HCT116 (cell line): ENCODE data around the gene GTF2H1. TPM values are rescaled to one million over a fixed set of nuclear protein-coding genes. Genes with fewer than 3 reads are reported as not detected.
A peak's percentile ranks its signal among the peaks of the same experiment; 100 is the strongest.

Experiments used
- ATAC-seq: fragments of 200-7000 bp; cut with Tn5 transposase; 2 replicates; pipeline ENCODE4 v1.9.1; 2020; ENCODE audit warnings: mild to moderate bottlenecking, moderate library complexity
- BruUV-seq: library from RNA; stranded (reverse); fragments of 400-500 nt; replicated peaks from 2 replicates; lab custom pipeline; 2021; lab: Mats Ljungman, UMichigan
- CTCF ChIA-PET: fragments of 300-600 bp; sonication (Branson Sonifier 250); formaldehyde crosslinking; loops from one replicate; lab custom pipeline; 2021; ENCODE audit warnings: antibody characterized with exemption; lab: Charles Lee
- POLR2A ChIA-PET: fragments of 300-600, 350-600 bp; sonication (Branson Sonifier 250); formaldehyde crosslinking; loops from one replicate; lab custom pipeline; 2021; ENCODE audit warnings: antibody characterized with exemption; lab: Charles Lee
- RAD21 ChIA-PET, 2 experiments: fragments of 300-600 bp; sonication (Branson Sonifier 250); formaldehyde crosslinking; loops; one replicate each; lab custom pipeline; 2023; ENCODE audit warnings: low total read pairs in 2 of 2; ENCODE audit not compliant: uncharacterized antibody in 2 of 2, unreplicated experiment in 2 of 2, low non-redundant PET in 1 of 2; lab: Charles Lee
- DNase-seq: peaks from one replicate; pipeline ENCODE4 v3.0.0-alpha.2; 2010; ENCODE audit warnings: low read depth, low spot score
- H2AFZ ChIP-seq: fragments of 200-600 bp; shearing (Covaris generic), sonication (generic); 2 replicates; pipeline ENCODE4 v1.6.1; 2017; ENCODE audit warnings: low read depth, mixed run types, mixed read lengths, antibody characterized with exemption, low read length; ENCODE audit not compliant: poor library complexity, severe bottlenecking
- H3K27ac ChIP-seq: 2 replicates; pipeline ENCODE4 v1.5.1; 2012; ENCODE audit warnings: low read depth, low read length
- H3K27me3 ChIP-seq: fragments of 200-600 bp; sonication (generic); 2 replicates; pipeline ENCODE4 v1.6.1; 2016; ENCODE audit warnings: mixed run types, low read length, mixed read lengths; ENCODE audit not compliant: insufficient read depth
- H3K36me3 ChIP-seq, 2 experiments: fragments of 200-500 bp in 1 of 2; fragments of 200-600 bp in 1 of 2; sonication (Bioruptor generic) in 1 of 2; sonication (generic) in 1 of 2; 2 replicates each; pipeline versions ENCODE4 v1.5.1 to v1.6.1; 2014 to 2016; ENCODE audit warnings: low read length in 2 of 2, inconsistent platforms in 1 of 2, mixed read lengths in 1 of 2, mixed run types in 1 of 2; ENCODE audit not compliant: insufficient read depth in 2 of 2, control insufficient read depth in 1 of 2
- H3K4me1 ChIP-seq, 2 experiments: fragments of 200-600 bp in 1 of 2; sonication (generic) in 1 of 2; 2 replicates each; pipeline versions ENCODE4 v1.5.1 to v1.6.1; 2012 to 2017; ENCODE audit warnings: low read length in 2 of 2, inconsistent platforms in 1 of 2, mild to moderate bottlenecking in 1 of 2, mixed read lengths in 1 of 2, mixed run types in 1 of 2, moderate library complexity in 1 of 2; ENCODE audit not compliant: insufficient read depth in 2 of 2, control insufficient read depth in 1 of 2
- H3K4me2 ChIP-seq: fragments of 200-600 bp; sonication (generic); 2 replicates; pipeline ENCODE4 v1.6.1; 2017; ENCODE audit warnings: mixed run types, low read length, mixed read lengths
- H3K4me3 ChIP-seq, 2 experiments: fragments of 200-600 bp in 1 of 2; sonication (generic) in 1 of 2; replicated peaks in 1 of 2; 2 replicates each; pipeline ENCODE4 v1.5.1; 2011 to 2016; ENCODE audit warnings: low read length in 2 of 2, control low read depth in 1 of 2, low read depth in 1 of 2, mild to moderate bottlenecking in 1 of 2, mixed read lengths in 1 of 2, mixed run types in 1 of 2
- H3K79me2 ChIP-seq: fragments of 200-600 bp; sonication (generic); 2 replicates; pipeline ENCODE4 v1.6.1; 2017; ENCODE audit warnings: mild to moderate bottlenecking, mixed run types, low read length, moderate library complexity, mixed read lengths; ENCODE audit not compliant: insufficient read depth
- H3K9ac ChIP-seq: fragments of 200-600 bp; sonication (generic); 2 replicates; pipeline ENCODE4 v1.6.1; 2016; ENCODE audit warnings: low read length, mixed read lengths
- H3K9me2 ChIP-seq: fragments of 200-600 bp; sonication (generic), shearing (Covaris generic); 2 replicates; pipeline ENCODE4 v1.6.1; 2017; ENCODE audit warnings: mixed run types, mild to moderate bottlenecking, moderate library complexity; ENCODE audit not compliant: insufficient read depth
- H3K9me3 ChIP-seq, 2 experiments: fragments of 200-500 bp in 1 of 2; fragments of 200-600 bp in 1 of 2; sonication (Bioruptor generic) in 1 of 2; sonication (generic) in 1 of 2; 2 replicates each; pipeline ENCODE4 v1.6.1; 2014 to 2017; ENCODE audit warnings: low read length in 2 of 2, mixed read lengths in 2 of 2, inconsistent platforms in 1 of 2, low read depth in 1 of 2, mild to moderate bottlenecking in 1 of 2, mixed run types in 1 of 2, moderate library complexity in 1 of 2; ENCODE audit not compliant: control insufficient read depth in 1 of 2, insufficient read depth in 1 of 2
- H4K20me1 ChIP-seq: fragments of 200-600 bp; sonication (generic), shearing (Covaris generic); 2 replicates; pipeline ENCODE4 v1.6.1; 2017; ENCODE audit warnings: mixed run types, mild to moderate bottlenecking, moderate library complexity; ENCODE audit not compliant: insufficient read depth
- EGR1 ChIP-seq: IDR thresholded peaks from 2 replicates; pipeline ENCODE4 v1.6.1; 2012; ENCODE audit warnings: low read depth
- FOSL1 ChIP-seq: IDR thresholded peaks from 2 replicates; pipeline ENCODE4 v1.6.1; 2012; ENCODE audit warnings: low read depth
- JUND ChIP-seq: IDR thresholded peaks from 2 replicates; pipeline ENCODE4 v1.6.1; 2012
- POLR2A ChIP-seq: IDR thresholded peaks from 2 replicates; pipeline ENCODE4 v1.7.0; 2011; ENCODE audit warnings: borderline replicate concordance; ENCODE audit not compliant: insufficient read depth, insufficient read length; ENCODE audit errors: extremely low read depth
- SIN3A ChIP-seq: IDR thresholded peaks from 2 replicates; pipeline ENCODE4 v1.6.1; 2012; ENCODE audit warnings: low read depth
- ZNF274 ChIP-seq: fragments of 200-500 bp; sonication (Bioruptor generic); IDR thresholded peaks from 2 replicates; pipeline ENCODE4 v1.6.1; 2014; ENCODE audit warnings: mild to moderate bottlenecking, low read depth, low read length, inconsistent platforms
- intact Hi-C: fragments of 100-400 bp; cut with micrococcal nuclease; formaldehyde crosslinking; loops from 2 replicates; pipeline ENCODE4 v1.10.0; 2022
- total RNA-seq: library from RNA; stranded (reverse); gene quantifications from one replicate; pipeline ENCODE4 v1.2.1, GENCODE V29; 2021; ENCODE audit not compliant: unreplicated experiment
- TF ChIP-seq, protein P1 (sequence below): IDR thresholded peaks from 2 replicates; pipeline ENCODE4 v1.6.1; 2011; ENCODE audit warnings: mild to moderate bottlenecking, low read length, moderate library complexity; ENCODE audit not compliant: insufficient replicate concordance; ENCODE audit errors: extremely low read depth

GTF2H1 gene
- total RNA-seq, 1 experiment from 2014 or later, result 37.3 TPM

DNA sequence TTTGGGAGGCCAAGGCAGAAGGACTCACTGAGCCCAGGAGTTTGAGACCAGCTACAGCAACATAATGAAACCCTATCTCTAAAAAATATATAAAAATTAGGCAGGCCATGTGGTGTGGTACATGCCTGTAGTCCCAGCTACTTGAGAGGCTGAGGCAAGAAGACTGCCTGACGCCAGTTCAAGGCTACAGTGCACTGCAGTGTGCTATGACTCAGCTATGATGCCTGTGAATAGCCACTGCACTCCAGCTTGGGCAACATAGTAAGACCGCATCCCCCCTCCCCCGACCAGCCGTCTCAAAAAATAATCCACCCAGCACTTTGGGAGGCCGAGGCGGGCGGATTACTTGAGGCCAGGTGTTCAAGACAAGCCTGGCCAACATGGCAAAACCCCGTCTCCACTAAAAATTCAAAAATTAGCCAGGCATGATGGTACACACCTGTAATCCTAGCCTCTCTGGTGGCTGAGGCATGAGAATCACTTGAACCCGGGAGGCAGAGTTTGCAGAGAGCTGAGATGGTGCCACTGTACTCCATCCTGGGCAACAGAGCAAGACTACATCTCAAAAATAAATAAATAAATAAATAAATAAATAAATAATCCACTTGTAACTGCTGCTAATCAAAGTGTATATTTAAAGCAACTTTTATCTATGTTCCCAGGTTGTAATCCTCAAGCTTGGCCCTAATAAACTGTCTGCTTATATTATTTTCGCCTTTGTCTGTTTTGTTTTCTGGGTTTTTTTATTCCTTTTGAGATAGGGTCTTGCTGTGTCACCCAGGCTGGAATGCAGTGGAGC, 8.2 kb upstream of the GTF2H1 start:
- POLR2A ChIA-PET, result no interaction called here
- Histone ChIP-seq H3K4me2 (0 out of 2 replicates have a peak overlapping the region, but pooled peaks have one; percentile 11), H3K36me3 (peaks cover 13 to 17% of the 10 kb centered on the region in 2 experiments; a peak in 3 of 4 replicates), H3K4me3 (no peak overlapping the region), H3K9me2 (no peaks in the 10 kb centered on the region), H2AFZ (no peak overlapping the region), H3K27ac (no peak overlapping the region), H3K79me2 (peaks cover 57% of the 10 kb centered on the region), H3K27me3 (no peaks in the 10 kb centered on the region), H3K9me3 (no peaks in the 10 kb centered on the region), H4K20me1 (no peaks in the 10 kb centered on the region), H3K9ac (no peak overlapping the region), H3K4me1 (peaks cover 0 to 8% of the 10 kb centered on the region in 2 experiments; a peak in 1 of 4 replicates)
- DNase-seq (no peak), ATAC-seq (peak; percentile 63)
- intact Hi-C loops, result no loop called here
- CTCF ChIA-PET, result interaction anchor here (1.9 kb wide), 1 partner anchor 70 kb away, joined by 4 read pairs; no protein-coding TSS in a partner anchor
- TF ChIP-seq JUND (no peak), ZNF274 (no peak), FOSL1 (no peak), EGR1 (no peak), SIN3A (no peak), POLR2A (no peak)
- TF ChIP-seq, protein P1, sequence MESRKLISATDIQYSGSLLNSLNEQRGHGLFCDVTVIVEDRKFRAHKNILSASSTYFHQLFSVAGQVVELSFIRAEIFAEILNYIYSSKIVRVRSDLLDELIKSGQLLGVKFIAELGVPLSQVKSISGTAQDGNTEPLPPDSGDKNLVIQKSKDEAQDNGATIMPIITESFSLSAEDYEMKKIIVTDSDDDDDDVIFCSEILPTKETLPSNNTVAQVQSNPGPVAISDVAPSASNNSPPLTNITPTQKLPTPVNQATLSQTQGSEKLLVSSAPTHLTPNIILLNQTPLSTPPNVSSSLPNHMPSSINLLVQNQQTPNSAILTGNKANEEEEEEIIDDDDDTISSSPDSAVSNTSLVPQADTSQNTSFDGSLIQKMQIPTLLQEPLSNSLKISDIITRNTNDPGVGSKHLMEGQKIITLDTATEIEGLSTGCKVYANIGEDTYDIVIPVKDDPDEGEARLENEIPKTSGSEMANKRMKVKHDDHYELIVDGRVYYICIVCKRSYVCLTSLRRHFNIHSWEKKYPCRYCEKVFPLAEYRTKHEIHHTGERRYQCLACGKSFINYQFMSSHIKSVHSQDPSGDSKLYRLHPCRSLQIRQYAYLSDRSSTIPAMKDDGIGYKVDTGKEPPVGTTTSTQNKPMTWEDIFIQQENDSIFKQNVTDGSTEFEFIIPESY, result no peak
- RAD21 ChIA-PET, result no interaction called here
- no TSS peak for BruUV-seq
